ENCODE measurements around the gene ZNF644.
A peak's percentile ranks its signal among the peaks of the same experiment; 100 is the strongest.
"Not testable (repeated sequence)": the region's sequence is repeated elsewhere in the genome, so short reads cannot be mapped to it uniquely, and the experiment has no call there.

The ZNF644 gene

DNA sequence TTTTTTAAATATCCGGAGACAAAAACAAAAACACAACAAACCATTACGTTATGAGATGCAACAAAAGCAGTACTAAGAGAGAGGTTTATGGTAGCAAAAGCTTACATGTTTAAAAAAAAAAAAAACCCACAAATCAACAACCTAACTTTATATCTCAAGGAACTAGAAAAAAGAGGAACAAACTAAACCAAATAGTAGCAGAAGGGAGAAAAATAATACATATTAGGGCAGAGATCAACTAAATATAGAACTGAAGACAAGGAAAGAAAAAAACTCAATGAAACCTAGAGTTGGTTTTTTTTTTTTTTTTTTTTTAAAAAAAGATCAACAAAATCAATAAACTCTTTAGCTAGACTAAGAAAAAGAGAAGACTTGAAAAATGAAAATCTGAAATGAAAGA, 34.9 kb downstream of the ZNF644 start:
- DNase-seq: no peak

DNA sequence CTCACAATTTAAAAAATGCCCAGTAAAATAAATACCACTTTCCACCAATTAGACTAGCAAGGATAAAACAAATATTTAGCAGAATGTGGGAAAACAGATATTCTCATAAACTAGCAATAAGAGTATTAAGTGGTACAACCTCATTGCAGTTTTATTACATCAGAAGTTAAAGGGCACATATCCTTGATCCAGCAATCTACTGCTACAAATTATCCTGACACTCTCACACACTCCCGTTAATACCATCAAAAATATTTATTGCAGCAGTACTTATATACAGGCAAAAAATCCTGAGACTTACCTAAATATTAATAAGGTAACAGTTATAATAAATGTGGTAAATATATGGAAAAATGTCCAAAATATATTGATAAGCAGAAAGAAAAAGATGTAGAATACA, 44.3 kb downstream of the ZNF644 start:
- DNase-seq: no peak

DNA sequence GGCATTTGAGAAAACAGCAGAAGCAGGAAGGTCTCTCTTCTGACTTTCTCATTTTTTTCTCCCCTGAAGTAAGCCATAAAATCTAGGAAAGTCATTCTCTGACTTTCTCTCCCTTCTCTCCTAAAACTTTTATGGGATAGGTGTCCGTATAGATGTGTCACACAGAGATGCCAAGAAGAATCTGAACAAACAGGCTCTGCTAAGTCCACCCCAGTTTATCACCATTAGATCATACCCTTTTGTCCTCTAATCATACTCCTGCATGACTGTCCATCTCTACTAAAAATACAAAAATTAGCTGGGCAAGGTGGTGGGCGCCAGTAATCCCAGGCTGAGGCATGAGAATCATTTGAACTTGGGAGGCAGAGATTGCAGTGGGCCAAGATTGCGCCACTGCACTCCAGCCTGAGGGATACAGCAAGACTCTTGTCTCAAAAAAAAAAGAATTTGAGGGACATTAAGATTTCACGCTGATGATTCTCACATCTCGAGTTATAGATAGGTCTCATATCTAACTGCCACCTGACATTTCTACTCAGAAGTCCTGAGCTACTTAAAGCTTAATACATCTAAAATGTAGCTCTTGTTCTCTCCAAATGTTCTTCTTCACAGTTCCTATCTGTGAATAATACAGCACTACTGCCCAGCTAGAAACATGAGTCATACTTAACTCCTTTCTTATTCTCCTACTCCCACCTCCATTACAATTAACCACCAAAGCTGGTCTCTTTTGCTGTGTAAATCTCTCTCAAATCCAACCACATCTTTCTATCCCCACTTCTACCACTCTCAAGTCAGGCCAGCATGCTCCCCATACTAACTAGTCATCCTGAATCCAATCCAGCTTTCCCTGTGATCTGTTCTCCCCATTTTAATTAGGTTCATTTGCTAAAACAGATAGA, 47.7 kb downstream of the ZNF644 start:
- no peak for DNase-seq

DNA sequence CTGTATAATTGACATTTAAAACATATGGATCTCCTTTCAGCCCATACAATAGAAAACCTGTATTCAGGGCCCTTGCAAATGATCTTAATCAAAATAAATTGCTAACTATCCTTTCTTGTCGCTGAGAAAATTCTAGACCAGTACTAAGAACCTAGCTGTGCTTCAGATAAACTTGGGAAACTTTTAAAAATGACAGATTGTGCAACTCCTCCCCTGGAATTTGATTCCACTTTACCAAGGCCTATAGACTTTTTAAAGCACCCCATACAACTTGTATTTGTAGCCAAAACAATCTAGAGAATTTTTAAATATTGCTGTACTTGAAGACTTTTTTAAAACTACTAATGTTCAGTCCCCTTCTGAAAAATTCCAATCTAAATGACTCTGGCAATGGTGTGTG, 51.6 kb downstream of the ZNF644 start:
- DNase-seq: no peak

DNA sequence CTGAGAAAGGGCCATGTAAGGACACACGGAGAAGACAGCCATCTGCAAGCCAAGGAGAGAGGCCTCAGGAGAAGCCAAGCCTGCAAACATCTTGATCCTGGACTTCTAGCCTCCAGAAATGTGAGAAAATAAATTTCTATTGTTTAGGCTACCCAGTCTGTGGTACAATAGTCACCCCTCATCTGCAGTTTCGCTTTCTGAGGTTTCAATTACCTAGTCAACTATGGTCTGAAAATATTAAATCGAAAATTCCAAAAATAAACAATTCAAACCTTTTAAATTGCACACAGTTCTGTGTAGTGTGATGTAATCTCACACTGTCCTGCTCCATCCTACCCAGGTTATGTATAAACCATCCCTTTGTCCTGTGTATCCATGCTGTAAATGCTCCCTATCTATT, 52.6 kb downstream of the ZNF644 start:
- no peak for DNase-seq

DNA sequence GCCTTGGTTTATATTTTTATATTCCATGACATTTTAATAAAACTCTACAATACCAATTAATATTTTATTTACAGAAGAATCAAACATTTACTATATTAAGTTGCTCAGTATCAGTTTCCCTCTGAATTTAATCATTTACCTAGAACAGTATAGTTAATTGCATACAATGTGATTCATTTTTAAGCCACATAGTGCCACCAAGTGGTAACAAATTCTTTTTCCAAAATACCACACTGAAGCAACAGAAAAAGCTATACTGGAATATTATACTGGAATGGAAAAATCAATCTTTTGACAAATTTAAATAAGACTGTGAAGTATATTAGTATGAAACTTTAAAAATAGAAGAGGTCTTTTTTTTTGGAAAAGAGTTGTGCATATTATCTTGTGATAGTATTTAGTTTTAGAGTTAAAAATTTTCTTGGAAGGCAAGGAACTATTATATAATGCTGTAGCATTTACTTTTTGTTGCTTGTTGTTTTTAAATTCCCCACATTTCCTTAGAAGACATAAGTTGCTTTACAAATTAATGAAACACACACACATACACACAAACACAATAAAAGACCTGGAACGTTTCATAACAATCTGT, 57.3 kb downstream of the ZNF644 start:
- peak in 1 of 2 donors; percentile 53 for DNase-seq

DNA sequence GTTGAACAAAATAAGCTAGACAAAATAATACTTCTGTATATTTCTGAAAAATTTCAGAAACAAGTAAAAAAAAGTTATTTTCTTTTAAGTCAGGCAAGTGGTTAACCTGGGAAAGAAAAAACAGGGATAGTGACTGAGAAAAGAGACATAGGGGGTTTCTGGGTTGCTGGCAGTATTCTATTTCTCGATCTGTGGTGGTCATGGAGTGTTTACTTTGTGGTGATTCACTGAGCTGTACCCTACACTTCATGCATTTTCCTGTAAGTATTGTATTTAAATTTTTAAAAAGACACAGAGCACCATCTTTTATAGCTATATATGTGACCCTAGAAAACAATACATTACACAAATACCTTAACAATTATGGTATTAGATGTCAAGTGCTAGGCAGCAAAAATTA, 58.2 kb downstream of the ZNF644 start:
- DNase-seq: no peak

DNA sequence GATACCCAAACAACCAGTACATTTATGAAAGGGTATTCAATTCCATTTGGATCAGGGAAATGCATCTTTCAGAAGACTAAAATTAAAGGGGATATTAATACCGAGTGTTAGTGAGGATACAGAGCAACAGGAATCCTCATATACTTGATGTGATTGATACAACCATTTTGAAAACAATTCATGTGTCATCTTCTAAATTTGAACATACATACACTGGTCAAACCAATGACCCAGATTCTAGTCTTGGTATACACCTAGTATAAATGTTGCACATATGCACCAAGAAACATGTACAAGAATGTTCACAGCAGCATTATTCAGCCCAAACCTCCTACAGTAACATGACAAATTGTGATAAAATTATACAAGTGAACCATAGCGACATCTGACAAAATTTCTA, 58.6 kb downstream of the ZNF644 start:
- no peak for DNase-seq

DNA sequence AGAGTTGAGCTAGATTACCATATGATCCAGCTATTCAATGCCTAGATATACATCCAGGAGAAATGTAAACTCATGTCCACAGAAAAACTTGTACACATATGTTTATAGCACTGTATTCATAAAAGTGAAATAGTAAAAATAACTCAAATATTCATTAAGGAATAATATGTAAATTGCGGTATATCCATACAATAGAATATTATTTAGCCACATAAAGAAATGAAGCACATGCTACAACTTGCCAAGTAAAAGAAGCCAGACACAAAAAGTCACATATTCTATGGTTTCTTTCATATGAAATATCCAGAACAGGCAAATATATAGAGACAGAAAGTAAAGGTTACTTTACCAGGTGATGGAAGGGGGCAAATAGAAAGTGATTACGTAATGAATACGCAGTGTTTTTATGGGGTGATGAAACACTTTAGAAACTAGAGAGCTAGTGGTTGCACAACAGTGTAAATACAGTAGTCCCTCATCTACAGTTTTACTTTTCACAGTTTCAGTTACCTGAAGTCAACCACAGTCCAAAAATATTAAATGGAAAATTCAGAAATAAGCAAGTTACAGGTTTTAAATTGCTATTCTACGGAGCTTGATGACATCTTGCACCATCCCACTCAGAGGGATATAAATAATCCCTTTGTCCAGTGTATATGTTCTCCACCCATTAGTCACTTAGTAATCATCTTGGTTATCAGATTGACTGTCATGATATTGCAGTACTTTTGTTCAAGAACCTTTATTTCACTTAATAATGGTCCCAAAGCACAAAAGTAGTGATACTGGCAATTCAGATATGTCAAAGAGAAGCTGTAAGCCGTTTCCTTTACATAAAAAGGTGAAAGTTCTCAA, 62.3 kb downstream of the ZNF644 start:
- no peak for DNase-seq

DNA sequence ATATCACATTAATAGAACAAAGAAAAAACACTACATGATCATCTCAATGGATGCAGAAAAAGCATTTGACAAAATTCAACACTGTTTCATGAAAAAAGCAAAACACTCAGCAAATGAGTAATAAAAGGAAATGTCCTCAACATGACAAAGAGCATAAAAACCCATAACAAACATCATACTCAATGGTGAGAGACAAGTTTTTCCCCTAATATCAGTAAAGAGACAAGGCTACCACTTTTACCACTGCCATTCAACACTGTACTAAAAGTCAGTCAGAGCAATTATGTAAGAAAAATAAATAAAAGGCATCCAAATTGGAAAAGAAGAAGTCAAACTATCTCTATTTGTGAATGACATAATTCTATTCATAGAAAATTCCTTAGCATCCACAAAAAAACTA, 64.3 kb downstream of the ZNF644 start:
- no peak for DNase-seq

DNA sequence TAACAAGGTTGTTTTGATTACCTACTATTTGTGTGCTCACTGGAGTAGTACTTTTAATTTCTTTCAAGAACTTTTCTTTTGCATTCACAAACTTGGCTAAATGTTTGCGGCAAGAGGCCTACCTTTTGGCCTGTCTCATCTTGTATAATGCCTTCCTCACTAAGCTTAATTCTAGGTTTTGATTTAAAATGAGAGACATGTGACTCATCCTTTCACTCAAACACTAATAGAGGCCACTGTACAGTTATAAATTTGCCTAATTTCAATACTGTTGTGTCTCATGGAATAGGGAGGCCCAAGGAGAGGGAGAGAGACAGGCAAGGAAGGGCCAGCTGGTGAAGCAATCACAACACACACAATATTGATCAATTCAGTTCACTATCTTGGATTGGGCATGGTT, 66.1 kb downstream of the ZNF644 start:
- DNase-seq: no peak

DNA sequence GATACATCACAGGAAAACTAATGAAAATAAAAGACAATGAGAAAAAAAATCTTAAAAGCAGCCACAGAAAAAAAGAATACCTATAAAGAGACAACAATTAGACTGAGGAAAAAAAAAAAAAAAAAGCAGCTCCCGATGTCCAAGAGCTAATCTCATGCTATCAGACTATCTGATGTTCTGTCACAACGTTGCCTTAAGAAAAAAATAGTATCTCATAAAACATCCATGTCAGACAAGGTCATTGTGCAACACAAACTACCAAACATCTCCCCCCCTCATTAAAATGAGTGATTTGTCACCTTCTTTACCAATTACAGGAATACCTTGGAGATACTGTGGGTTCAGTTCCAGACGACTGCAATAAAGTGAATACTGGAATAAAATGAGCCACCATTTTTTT, 68.9 kb downstream of the ZNF644 start:
- no peak for DNase-seq

DNA sequence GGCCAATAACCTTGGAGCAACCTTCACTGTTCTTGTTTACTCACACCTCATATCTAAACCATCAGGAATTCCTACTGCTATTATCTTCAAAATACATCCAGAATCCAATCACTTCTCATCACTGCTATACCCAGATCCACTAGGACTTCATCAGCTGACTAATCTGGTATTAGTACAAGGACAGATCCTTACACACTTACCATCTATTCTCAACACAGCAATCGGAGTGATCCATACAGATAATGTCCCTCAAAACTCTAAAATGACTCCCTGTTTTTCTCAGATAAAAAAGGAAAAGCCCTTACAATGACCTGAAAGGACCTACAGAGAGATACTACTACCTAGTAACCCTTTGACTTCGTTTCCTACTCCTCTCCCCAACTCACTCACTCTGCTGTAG, 70.8 kb downstream of the ZNF644 start:
- DNase-seq: no peak

DNA sequence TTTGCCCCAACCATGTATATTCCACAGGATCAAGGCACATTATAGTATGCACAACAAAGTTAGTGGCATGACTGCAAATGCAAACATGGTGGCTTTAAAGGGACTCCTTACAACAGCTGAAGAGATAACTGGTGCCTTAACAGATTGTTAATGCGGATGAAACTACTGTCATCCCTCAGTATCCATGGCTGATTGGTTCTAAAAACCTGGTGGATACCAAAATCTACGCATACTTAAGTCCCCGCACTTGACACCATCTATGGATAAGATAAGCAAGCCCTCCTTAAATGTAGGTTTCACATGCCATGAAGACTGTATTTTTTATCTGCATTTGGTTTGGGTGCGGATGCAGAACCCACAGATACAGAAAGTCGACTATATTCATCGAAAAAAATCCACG, 73.5 kb downstream of the ZNF644 start:
- no peak for DNase-seq

DNA sequence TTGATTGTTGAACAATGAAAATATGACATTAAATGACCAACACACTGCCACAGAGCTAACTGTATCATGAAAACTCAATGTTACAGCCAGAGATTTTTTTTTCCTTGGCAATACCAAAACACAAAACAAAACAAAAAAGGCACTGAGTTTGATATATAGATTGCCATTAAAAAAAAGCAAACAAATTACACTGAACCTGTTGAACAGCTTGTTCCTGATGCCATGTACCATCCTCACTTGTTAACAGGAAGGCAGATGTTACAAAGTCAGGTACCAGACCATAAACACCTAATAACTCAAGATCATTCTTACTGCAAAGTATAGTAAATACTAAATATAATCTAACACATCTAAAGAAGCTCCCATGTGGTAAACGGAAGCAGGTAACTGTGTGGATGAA, 75.2 kb downstream of the ZNF644 start:
- no peak for DNase-seq

DNA sequence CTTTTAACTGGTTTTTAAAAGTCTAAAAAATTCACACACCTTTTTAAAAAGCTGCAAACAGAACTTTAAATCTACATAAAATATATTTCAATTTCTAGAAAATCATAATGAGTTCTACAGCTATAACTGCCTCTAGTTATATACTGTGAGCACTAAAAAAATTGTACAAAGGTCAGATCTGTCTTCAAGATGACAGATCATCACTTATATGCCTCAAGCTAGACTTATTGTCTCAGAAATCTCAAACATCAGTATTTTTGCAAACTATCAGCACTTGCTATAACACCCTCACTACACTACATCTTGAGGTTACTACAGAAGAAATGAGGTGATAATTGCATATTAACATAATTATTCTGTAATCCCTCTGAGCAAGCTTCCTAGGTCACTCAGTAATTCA, 76.5 kb downstream of the ZNF644 start:
- no peak for DNase-seq

DNA sequence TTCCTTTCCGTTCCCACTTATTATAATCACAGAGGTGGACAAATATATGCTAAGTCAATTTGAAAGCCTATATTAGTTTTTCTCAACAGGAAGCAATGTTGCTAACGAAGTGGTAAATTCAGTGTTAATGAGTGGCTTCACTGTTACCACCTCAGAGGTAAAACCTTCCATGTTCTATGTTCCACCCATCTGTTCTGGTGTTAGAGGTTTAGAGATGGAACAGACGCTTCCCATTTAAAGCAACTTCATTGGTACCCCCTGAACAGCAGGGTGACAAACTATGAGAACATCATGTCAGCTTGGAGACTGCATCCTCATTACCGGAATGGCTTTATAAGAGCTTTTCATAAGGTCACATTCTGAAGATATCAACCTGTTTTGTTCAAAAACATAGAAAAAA, 77.9 kb downstream of the ZNF644 start:
- no peak for DNase-seq

DNA sequence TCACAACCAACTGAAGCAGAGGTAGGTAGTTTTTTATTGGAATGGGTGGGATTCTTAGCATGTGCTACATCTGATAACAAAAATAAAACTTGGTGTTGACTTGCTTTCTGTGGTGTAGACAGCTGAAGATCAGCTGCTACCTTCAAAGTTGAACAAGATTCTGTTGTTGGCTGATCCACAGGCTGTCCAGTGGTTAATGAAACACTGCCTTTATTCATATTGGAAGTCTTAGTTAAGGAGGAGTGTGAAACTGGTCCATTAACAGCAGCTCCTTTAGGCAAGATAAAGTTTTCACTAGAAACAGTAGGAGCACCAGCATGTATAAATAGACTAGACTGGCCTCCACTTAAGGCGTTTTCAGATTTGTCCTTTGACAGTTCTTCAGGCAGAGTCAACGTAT, 81.1 kb downstream of the ZNF644 start:
- DNase-seq: no peak

DNA sequence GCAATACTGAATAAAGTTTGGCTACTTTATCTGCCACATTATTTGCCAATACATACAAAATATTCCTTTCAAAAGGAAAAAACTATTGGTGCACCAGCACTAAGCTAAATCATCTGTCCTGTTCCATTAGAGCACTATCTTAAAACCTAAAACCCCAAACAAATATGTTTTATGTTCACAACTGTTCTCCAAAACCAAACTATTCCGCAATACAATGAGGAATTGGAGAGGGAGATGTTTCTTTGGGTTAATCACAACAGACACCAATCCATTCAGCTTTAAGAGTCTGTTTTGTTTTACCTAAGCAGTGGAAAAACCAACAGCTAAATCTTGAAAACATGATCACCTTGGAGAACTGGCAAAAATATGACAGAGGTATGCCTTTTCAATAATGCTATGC, 85.1 kb downstream of the ZNF644 start:
- DNase-seq: no peak

DNA sequence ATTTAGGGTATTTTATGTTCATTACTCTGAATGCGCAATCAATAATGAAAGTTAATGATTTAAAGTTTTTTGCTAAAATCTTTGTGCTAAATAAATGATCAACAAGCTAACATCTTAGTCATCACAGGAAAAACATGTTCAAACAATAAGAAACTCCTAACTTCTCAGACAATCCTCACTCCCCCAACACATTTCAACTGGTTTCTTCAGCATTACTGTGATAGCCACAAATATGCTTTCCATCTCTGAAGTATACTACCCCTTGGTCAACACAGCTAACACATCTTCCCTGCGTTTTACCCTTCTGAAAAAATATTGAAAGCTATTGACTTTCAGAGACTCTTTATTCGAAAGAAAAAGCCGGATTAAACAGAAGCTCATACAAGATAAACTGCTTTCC, 85.8 kb downstream of the ZNF644 start:
- DNase-seq: no peak

DNA sequence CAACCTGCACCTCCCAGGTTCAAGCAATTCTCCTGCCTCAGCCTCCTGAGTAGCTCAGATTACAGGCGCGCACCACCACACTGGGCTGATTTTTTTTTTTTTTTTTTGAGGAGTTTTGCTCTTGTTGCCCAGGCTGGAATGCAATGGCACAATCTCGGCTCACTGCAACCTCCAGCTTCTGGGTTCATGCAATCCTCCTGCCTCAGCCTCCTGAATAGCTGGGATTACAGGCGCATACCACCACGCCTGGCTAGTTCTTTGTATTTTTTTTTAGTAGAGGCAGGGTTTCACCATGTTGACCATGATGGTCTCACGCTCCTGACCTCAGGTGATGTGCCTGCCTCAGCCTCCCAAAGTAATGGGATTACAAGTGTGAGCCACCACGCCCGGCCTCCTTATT, 93.6 kb downstream of the ZNF644 start:
- not testable (repeated sequence) for DNase-seq

DNA sequence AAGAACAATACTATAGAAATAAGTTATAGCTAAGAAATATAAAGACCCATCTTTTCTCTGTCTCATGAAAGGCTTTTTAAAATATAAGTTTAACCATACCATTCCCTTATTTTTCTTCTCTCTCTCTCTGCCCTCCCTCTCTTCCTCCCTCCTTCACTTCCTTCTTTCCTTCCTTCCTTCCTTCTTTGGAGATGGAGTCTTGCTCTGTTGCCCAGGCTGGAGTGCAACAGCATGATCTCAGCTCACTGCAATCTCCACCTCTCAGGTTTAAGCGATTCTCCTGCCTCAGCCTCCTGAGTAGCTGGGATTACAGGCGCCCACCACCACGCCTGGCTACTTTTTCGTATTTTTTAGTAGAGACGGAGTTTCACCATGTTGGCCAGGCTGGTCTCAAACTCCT, 94.2 kb downstream of the ZNF644 start:
- DNase-seq: not testable (repeated sequence)

DNA sequence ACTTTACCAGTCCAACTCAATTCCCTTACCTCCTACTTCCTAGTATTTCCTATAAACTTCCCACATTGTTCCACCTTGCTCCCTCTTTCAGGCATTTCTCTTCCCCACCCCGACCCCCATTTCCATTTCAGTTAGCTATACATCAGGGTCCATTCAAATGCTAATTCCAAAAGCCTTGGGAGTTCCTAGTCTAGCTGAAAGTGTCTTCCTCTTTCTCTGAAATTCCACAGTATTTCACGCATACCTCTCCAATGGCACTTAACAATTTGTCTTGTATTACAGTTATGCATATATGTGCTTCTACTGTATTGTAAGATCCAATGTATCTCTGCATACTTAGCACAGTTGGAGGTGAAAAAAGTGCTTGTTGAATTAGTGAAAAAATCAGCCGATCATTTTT, 94.9 kb downstream of the ZNF644 start:
- DNase-seq: no peak

Measured in hippocampal formation (tissue), 2 donors.